HG02973 (cell line): ENCODE results near the gene HPS5.

Experiments
- ATAC-seq: cut with Tn5 transposase; IDR thresholded peaks from one replicate; pipeline ENCODE4 v1.9.1; 2021; ENCODE audit warnings: moderate library complexity; ENCODE audit not compliant: unreplicated experiment

Gene HPS5

DNA sequence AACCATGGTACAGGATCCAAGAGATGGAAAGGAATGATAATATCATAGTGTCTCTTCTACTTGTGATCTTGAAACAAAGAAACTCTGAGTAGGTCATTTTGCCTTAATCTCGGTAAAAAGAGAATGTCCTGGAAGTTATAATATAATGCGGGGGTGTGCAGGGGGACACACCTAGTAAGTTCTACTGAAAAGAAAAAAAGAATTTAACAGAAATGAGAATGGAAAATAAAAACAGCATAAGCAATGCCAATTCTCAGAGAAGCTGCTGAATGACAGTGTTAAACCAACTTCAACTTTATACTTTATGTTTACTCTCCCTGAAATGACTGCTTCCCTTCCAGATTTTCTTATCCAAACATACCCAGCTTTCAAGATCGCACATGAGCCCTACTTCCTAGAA, 2.0 kb downstream of the HPS5 start:
- no peak for ATAC-seq

DNA sequence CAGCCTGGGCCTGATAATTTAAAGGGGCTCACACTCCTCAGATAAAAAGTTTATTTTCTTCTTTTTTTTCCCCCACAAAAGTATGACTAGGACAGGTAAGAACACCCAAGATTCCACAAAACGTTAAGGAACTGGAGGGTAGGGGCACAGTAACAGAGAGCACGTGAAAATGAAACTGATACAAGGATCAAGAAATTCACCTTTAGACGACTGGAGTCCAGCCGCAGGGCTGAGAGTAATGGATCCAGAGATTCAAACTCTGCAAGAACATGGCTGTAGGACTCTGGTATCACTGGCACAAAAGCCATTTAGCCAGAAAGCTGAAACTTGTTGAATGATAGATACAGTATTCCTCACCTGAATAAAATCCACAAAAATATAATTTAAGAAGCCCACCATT, 4.4 kb downstream of the HPS5 start:
- no peak for ATAC-seq

DNA sequence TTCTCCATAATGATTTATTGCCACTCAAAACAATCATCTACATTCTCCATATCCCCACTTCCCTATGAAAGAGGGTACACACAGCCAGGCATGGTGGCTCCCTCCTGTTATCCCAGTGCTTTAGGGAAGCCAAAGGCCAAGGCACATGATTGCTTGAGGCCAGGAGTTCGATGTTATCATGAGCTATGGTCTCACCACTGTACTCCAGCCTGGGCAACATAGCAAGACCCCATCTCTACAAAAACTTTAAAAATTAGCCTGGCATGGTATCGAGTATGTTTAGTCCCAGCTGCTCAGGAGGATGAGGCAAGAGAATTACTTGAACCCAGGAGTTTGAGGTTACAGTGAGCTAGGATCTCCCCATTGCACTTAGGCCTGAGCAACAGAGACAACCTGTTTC, 6.0 kb downstream of the HPS5 start:
- ATAC-seq = no peak

DNA sequence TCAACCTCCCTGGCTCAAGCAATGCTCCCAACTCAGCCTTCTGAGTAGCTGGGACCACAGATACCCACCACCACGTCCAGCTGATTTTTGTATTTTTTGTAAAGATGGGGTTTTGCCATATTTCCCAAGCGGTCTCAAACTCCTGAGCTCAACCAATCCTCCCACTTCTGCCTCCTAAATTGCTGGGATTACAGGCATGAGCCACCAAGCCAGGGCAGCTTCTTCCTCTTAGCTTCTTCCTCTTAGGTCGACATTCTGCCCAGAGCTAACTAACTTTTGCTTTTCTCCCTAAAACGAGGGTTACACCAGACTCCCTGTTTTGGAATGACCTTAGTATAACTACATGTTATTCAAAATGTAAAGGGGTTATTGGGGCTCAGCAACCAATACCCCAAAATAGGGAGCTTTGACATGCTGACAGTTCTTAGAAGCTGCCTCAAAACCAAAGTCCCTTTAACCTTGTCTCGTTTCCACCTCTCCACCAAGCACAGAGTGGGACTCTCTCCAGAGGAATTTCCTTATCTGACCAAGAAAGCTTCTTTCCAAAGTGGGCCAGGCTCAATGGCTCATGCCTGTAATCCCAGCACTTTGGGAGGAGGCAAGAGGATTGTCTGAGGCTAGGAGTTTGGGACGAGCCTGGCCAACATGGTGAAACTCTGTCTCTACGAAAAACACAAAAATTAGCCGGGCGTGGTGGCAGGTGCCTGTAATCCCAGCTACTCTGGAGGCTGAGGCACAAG, 7.0 kb downstream of the HPS5 start:
- ATAC-seq = no peak

DNA sequence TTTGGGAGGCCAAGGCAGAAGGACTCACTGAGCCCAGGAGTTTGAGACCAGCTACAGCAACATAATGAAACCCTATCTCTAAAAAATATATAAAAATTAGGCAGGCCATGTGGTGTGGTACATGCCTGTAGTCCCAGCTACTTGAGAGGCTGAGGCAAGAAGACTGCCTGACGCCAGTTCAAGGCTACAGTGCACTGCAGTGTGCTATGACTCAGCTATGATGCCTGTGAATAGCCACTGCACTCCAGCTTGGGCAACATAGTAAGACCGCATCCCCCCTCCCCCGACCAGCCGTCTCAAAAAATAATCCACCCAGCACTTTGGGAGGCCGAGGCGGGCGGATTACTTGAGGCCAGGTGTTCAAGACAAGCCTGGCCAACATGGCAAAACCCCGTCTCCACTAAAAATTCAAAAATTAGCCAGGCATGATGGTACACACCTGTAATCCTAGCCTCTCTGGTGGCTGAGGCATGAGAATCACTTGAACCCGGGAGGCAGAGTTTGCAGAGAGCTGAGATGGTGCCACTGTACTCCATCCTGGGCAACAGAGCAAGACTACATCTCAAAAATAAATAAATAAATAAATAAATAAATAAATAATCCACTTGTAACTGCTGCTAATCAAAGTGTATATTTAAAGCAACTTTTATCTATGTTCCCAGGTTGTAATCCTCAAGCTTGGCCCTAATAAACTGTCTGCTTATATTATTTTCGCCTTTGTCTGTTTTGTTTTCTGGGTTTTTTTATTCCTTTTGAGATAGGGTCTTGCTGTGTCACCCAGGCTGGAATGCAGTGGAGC, 7.8 kb downstream of the HPS5 start:
- ATAC-seq = no peak

DNA sequence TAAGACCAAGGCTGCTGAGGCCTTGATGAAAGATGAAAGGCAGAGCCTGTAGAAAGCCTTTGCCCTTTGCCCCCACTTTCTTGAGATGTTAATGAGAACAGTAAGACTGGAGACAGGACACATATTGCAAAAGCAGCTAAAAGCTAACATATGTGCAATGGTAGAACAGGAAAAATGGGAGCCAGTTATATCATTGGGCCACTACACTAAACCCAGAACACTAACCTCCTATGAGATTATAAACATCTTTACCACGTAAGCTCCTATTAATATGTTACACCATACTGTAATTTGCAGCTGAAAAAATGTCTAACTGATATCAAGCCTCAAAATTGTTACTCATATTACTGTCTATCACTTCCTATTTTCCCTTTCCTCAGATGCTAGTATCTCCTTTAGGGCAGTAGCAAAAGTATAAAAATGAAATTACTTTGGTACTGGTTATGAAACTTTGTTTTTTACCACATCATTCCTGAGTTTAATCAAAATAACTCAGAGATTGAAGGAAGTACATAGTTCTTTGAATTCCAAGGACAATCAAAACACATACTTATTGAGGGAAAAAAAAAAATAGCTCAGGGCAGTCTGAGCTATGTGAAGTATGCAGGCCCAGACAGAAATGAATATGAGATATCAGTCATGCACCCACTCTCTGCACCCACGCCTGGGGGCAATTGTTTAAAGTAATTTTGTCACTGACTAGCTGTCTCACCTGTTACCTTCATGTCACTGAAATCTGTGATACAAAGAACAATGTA, 9.1 kb downstream of the HPS5 start:
- no peak for ATAC-seq

DNA sequence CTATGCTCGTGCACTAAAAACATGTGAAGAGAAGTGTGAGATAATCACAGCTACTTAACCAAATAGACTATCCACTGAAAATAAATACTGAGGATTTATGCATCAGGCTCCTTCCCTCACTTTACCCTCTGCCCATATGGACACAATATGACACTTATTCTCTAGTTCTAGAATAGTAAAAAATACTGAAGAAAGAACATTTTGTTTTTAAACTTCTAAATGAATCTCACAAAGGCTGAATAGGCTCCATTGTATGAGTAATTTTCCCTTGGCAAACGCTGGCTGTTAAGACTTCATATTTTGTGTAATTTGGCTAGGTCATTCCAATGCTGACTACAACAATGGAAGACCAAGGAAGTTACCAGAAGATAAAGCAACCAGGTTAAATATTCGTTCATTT, 9.9 kb downstream of the HPS5 start:
- ATAC-seq = no peak

DNA sequence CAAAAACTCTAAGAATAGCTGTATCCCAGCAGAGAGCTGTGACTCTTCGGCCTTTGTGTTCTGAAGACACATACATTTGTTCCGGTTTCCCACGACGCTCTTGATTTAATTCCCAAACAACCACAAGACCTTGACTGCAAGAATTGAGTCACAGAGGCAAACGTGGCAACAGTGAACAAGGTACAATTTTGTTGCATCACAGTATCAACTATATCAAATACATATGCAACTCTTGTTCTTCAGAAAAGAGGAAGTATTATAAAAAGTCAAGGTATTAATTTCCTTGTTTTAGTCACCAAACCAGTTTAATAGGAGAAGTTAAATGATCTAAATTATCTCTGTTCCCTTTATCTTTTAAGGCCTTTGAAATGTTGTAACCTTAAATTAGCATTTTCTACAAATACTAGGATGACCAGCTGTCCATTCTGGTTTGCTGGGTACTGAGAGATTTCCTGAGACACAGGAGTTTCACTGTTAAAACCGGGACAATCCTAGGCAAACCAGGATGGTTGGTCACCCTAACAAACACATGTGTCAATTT, 11.1 kb downstream of the HPS5 start:
- peak; percentile 70 for ATAC-seq

DNA sequence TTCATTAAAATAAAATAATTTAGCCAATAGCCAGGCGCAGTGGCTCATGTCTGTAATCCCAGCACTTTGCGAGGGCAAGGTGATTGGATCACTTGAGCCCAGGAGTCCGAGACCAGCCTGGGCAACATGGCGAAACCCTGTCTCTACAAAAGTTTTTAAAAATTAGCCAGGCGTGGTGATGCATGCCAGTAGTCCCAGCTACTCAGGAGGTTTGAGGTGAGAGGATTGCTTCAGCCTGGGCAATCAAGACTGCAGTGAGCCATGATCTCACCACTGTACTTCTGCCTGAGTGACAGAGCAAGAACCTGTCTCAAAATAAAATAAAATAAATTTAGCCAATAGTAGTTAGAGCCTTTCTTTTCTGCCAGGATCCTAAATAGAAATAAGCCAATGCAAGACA, 12.2 kb downstream of the HPS5 start:
- ATAC-seq = no peak

DNA sequence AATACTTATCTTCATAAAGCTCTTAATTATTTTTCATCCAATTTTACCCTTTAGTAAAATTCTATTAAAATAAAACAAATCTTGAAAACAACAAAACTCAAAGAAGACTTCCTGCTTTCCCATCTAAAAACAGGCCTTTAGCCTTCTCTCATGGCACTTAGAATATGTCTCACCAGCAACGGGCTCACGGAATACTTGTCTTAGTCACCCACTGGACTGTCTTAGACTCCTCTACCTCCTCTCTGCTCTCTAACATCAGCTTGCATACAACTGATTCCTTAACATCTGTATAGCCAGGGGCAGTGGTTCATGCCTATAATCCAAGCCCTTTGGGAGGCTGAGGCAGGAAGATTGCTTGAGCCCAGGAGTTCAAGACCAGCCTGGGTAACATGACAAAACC, 13.7 kb downstream of the HPS5 start:
- no peak for ATAC-seq

DNA sequence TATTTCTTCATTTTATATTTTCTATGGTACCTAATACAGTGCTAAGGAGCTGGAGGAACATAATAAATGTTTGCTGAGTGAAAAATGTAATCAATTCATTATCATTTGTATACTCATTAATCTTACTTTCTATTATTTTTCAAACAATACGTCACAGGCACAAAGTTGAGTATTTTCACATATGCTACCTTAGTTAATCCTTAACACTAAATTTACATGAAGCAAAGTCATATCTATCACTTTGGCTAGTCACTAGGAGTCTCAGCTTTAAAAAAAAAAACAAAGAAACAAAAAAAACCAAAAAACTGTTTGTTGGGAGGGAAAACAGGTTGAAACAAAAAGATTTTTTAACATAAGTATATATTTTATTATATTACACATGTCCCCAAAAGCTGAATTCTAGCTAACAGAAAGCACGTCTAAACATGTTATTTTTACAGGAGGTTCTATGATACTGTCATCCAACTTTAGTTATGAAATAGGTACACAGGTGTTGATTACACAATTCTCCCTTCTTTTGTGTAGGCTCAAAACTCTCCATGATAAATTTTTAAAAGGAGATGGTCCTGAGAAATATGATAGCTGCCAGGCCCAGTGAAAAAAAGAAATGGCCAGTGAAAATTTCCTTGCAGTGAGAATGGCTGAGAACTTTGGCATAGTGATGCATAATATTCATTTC, 14.3 kb downstream of the HPS5 start:
- ATAC-seq = no peak

DNA sequence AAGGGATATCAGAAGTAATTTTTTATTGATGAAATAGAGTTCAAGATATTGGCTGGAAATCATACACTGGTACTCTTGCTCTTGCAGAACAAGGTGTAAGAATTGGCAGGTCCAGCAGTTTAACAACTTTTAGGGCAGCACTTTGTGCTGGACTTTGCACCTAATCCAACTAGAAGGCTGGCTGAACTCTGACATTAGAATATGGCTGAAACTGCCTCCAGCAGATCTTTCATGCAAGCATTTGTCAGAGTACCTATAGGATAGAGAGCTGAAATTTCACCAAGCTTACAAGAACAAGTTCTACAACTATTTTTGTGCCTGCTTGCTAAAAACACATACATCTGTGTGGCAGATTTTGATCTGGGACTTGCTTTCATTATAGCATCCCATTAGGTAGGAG, 17.2 kb downstream of the HPS5 start:
- ATAC-seq = no peak

DNA sequence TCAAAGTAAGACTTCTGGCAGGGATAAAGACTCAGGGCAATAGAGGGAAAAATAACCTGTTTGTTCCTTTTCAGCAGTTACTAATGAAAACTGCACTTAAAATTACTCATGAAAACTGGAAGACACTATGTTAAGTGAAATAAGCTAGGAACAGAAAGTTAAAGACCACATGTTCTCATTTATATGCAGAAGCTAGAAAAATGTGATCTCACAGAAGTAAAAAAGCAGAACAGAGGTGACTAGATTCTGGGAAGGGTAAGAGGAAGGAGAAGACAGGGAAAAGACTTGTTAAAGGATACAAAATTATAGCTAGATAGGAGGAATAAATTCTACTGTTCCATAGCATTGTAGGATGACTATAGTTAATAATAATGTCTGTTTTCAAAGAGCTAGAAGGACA, 22.2 kb downstream of the HPS5 start:
- no peak for ATAC-seq

DNA sequence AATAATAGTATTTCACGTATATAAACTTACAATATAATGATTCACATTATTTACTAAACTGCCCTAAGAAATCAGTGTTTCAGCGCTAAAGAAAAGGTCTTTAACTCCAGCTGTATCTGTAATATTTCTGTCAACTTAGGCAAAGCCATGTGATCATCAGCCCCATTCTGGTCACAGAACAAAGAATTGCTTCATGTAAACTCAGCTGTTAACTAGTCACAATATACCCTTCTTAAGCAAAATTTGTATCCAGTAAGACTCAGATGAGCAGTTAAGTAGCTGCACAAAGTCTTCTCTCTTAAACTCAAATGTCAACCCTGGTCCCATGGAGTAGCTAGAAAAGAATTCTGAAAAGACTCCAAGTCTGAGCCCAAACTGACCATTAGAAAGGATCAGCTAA, 26.6 kb downstream of the HPS5 start:
- ATAC-seq = no peak

DNA sequence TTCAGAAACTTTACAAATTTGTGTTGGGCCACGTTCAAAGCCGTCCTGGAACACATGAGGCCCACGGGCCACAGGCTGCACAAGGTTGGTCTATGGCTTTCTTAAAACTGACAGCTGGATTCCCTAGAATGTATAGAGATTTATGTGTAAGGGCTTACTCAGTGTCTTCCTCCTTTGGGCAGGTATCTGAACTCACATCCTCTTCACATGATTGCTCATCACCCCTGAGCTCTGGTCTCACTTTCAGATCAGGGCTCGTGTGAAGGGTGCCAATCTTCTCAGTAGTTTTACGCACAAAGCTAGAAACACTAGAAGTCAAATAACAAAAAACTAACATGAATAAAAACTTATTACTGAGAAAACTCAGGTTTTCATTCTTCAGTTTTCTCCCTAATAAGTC, 27.1 kb downstream of the HPS5 start:
- no peak for ATAC-seq

DNA sequence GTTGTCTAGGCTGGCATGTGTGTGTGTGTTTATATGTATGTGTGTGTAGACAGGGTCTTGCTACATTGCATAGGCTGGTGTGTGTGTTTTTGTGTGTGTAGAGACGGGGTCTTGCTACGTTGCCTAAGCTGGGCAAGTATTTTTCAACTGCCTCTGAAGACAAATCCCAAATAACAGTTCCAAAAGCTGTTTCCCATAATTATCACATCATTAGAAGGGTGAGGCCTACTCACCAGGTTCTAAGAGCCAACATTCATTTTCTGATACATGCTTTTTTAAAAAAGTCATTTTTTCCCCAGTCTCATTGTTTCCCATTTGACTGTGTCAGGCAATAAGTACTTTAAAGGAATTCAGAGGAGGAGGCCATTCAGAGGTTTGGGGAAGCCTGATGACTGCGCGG, 33.0 kb downstream of the HPS5 start:
- ATAC-seq = no peak

DNA sequence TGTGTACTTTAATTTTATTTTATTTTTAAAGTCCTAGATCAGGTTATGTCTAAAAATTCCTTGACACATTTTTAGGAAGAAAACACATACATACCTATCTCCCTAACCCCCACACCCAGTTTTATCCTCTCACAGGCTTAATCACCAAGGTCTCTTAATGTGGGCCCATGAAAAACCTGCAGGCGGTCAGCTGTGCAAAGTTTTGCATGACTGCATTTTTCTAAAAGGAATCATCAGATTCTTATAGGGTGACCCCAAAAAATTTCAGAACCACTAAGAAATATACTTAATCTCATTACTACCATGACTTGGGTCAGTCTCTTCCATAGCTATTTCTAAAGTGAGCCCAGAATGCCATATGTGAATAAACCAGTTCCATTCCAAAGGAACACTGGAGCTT, 36.1 kb downstream of the HPS5 start:
- ATAC-seq = no peak

DNA sequence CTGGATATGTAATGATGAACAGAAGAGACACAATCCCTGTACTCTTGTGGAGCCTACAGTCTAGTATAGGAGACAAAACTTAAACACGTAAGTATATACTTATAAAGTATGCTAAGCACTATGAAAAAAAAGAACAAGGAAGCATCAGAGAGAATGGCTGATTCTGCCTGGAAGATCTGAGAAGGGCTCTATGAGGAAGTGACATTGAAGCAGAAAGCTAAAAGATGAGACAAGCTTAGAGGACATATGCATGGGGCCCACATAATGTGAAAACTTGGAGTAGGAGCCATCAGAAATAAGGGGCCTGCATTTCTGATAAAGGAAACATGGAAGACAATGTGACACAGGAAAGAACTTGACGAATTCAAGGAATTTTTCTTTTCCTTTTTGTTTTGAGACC, 39.3 kb downstream of the HPS5 start:
- ATAC-seq = no peak

DNA sequence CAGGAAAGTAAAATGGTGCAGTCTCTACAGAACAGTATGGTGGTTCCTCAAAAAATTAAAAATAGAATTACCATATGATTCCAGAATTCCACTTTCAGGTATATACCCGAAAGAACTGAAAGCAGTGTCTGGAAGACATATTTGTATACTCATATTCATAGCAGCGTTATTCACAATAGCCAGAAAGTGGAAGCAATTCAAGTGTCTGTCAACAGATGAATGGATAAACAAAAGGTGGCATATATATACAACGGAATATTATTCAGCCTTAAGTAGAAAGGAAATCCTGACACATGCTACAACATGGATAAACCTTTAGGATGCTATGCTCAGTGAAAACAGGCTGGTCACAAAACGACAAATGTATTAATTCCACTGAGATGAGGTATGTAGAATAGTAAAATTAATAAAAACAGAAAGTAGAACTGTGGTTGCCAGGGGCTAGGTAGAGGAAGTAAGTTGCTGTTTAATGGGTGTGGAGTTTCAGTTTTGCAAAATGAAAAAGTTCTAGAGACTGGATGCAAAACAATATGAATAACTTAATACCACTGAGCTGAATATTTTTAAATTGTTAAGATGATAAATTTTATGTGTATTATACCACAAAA, 41.4 kb downstream of the HPS5 start:
- peak; percentile 88 for ATAC-seq

DNA sequence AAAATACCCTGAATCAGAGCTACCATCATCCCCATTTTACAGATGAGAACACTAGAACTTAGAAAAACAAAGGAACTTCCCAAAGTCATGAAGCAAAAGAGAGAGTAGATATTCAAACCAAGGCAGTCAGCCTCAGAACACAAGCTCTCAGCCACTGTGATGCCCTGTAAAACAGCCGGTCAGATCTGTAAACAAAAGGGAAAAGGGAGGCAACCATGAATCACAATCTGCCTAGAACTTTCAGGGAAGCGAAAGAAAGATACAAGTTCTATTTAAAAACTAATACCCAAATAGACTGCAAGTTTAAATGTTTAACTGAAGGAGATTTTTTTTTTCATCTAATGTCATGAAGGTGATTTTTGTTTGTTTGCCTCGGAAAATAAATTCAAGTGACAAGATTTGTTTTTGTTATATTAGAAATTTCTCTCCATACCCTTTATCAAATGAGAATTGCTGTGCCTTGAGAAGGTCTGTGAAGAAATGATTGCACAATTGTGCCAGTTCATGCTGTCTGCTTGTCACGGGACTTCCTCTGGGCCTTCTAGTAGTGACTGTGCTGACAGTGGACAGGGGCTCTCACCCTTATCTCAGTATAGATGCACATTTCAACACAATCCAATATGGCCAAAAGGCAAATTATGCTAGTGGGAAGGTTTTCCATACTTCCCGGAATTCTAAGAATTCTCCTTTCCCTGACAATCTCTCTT, 44.2 kb downstream of the HPS5 start:
- no peak for ATAC-seq
